HG03039 (cell line): ENCODE measurements around the gene PLG.
"Not testable (repeated sequence)": the region's sequence is repeated elsewhere in the genome, so short reads cannot be mapped to it uniquely, and the experiment has no call there.

Source experiments
- ATAC-seq: cut with Tn5 transposase; IDR thresholded peaks from one replicate; pipeline ENCODE4 v1.9.1; 2021; ENCODE audit warnings: mild to moderate bottlenecking, moderate library complexity; ENCODE audit not compliant: unreplicated experiment

Gene PLG

GRCh38 chr6:160701918-160702680, at the start of gene PLG:
Gene PLG (plus strand): TSS chr6:160702244. CDS start chr6:160702305, 61 bp downstream.
- ATAC-seq, result not testable (repeated sequence)

DNA sequence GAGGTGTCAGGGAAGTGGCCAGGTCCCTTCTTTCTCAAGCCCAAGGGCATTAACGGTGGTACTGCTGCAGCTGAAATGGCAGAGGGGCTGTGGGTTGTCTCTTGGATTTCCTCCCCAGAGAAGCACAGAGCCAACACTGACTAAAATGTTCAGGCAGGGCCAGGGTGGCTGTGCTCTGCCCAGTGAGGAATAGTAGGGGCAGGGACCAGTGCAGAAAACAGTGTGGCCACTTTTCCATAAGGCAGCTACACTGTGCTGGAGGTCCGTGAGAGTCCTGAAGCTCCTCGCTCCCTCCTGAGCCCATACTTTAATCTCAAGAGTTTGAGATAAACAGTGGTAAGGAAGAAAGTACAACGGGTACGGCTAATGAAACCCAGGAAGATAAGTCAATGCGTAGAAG, 42.5 kb upstream of the PLG start:
- no peak for ATAC-seq

DNA sequence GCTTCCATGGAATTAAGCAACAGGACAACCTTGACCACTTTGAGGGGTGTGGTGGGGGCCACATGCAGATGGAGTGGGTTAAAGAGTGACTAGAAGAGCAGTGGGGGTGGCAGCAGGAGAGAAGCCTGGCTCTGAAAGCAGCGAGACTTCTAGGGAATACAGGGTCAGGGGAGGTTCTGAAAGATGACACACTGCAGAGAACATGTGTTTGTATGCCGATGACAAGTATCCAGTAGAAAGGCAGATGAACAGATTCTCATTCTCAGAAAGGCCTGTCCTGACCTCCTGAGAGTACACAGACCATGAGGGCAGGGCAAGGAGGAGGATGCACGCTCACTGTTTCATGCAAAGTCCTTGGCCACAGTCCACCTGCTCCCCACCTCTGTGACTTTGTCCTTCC, 40.8 kb upstream of the PLG start:
- ATAC-seq, result no peak

GRCh38 chr6:160662429-160662828, 39.6 kb upstream of the PLG start:
- ATAC-seq, result no peak

DNA sequence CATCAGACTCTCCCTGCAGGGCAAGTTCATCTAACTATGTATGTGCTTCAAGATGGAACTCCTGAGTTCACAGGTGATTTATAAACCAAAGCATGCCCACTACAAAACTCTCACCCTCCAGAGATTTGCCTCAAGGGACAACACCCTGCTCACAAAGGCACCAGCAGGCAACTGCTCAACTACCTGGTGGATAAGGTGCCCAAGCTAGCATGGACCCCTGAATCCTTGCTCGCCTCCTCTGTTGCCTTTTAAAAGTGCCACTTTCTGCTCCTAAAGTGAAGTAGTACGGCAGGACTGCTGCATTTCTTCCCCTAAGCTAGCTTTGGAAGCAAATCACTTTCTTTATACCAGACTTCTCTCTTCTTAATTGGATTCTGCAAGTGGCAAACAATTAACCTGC, 39.2 kb upstream of the PLG start:
- ATAC-seq, result no peak

DNA sequence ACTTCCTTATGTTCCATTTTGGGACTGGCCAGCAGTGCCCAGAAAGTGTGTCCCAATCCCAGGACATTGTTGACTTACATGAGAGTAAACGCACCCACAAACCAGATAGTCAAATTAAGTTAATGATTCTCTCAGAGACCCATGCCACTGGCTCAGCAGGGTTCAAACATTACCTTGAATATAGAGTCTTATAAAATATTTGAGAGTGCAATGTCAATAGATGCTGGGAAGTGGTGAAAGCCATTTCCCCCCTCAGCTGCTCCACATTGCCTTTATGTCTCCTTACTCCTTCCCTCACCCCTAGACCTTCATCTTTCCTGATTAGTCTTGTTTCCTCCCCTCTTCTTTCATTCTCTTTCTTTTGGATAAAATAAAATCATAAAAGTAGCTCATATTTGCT, 37.8 kb upstream of the PLG start, which contains the start of gene LPA:
Gene LPA, minus strand, starts transcription at position 78 of the 400 bp plus-strand sequence. Its CDS starts 61 bp downstream, at position 17.
- ATAC-seq, result not testable (repeated sequence)

DNA sequence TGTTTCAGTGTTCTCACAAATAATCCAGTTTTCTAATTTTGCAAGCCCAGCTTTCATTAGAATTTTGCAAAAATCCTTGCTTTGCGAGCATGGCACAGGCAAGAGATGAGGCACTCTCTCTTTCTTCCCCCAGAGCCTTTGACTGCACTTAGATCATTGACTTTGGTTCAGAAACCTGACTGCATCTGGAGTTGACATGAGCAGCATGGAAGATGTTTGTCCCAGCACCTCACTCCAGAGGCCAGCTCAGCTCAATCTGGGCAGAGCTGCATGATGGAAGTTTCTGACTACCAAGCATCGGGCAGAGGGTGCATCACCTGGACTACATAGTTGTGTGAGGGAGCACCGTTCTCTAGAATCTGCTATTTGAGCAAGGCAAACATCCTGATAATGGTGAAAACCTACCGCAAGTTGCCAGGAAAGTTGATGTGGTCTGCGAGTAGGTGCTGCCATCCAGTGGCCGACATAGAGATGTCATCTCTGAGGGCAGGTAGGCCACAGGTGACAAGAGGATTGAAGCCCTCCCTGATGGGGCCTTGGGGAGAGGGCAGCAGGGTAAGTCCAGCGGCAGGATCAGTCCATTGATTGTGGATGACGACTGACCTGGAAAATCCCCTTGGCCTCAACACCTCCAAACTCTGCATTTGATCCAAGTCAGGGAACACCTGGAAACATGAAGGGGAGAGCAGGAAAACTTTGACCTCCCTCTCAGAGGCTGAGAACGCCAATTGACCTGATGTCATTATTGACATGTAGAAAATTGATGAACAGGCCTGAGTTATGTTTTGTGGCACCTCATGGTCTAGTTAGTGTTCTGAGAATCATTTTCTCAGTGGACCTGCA, 34.2 kb upstream of the PLG start:
- ATAC-seq, result peak; percentile 72

DNA sequence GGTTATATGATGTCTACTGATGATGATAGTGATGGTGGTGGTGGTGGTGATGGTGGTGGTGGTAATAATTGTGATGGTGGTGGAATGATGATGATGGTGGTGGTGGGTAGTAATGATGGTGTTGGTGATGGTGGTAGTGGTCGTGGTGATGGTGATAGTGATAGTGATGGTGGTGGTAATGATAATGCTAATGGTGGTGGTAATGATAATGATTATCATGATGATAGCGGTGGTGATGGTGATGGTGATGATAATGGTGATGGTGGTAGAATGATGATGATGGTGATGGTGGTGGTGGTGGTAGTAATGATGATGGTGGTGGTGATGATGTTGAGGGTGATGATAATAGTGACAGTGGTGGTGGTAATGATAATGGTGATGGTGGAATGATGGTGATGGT, 33.5 kb upstream of the PLG start:
- ATAC-seq, result no peak

GRCh38 chr6:160676418-160676817, 25.6 kb upstream of the PLG start:
- not testable (repeated sequence) for ATAC-seq

DNA sequence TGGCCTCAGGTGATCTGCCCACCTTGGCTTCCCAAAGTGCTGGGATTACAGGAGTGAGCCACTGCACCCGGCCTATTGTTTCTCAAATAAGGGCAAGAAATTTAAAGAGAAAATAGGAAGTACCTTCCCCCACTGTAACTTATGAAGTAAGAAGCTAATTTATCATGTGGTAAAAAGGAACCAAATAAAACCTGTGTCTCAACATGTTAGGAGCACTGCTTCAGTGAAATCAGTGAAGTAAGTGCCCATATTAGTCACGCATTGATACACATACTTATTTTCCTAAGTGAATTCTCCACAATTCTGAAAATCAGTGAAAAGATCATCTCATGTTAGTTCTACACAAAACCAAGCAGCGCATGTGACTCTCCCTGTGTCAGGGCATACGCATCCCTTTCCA, 23.8 kb upstream of the PLG start:
- ATAC-seq, result no peak

GRCh38 chr6:160678744-160679401, 23.2 kb upstream of the PLG start:
- ATAC-seq, result no peak

- no peak for ATAC-seq
Measured at GRCh38 chr6:160679402-160679769, 22.7 kb upstream of the PLG start.

- not testable (repeated sequence) for ATAC-seq
Measured at GRCh38 chr6:160685101-160685761, 16.8 kb upstream of the PLG start.

- no peak for ATAC-seq
Measured at GRCh38 chr6:160685762-160686450, 16.1 kb upstream of the PLG start.

GRCh38 chr6:160690458-160690857, 11.6 kb upstream of the PLG start:
- no peak for ATAC-seq

- no peak for ATAC-seq
Measured at GRCh38 chr6:160691617-160692016, 10.4 kb upstream of the PLG start.

- no peak for ATAC-seq
Measured at GRCh38 chr6:160692369-160692959, 9.6 kb upstream of the PLG start.

- not testable (repeated sequence) for ATAC-seq
Measured at GRCh38 chr6:160695025-160695424, 7.0 kb upstream of the PLG start.

DNA sequence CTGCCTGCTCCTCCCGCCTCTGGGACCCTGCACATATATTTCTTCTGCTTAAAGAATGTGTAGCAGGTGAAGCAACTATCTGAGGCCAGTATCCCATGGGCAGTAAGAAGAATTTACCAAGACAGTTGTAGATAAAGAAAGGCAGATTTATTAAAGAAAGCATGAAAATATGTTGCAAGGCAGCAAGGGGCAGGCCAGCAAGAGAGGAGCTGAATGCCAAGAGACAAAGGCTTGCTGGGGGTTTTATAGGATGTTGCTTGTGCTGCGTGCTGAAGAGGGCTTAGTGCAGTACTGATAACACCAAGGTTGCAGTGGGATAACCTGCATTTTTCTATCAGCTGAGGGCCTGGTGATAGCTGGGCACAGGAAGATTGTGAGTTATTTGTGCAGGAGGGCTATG, 6.4 kb upstream of the PLG start:
- not testable (repeated sequence) for ATAC-seq

GRCh38 chr6:160696884-160697283, 5.2 kb upstream of the PLG start:
- ATAC-seq, result not testable (repeated sequence)
